Glutamatergic neuron (in vitro differentiated cells): ENCODE results near the gene TOMM20. TPM values are rescaled to one million over a fixed set of nuclear protein-coding genes. Genes with fewer than 3 reads are reported as not detected.

Source experiments
- DNase-seq: peaks from one replicate; pipeline ENCODE4 v3.0.0; 2022
- H3K27ac Mint-ChIP-seq: one replicate; pipeline ENCODE4 v1.8.0; 2020; ENCODE audit warnings: mild to moderate bottlenecking, mixed read lengths, inconsistent platforms; ENCODE audit not compliant: unreplicated experiment
- H3K27me3 Mint-ChIP-seq: one replicate; pipeline ENCODE4 v1.8.0; 2020; ENCODE audit warnings: mild to moderate bottlenecking, moderate library complexity, mixed read lengths, inconsistent platforms; ENCODE audit not compliant: unreplicated experiment
- H3K36me3 Mint-ChIP-seq: one replicate; pipeline ENCODE4 v1.8.0; 2020; ENCODE audit warnings: mild to moderate bottlenecking, mixed read lengths, inconsistent platforms; ENCODE audit not compliant: unreplicated experiment
- H3K4me1 Mint-ChIP-seq: one replicate; pipeline ENCODE4 v1.8.0; 2020; ENCODE audit warnings: mild to moderate bottlenecking, low read depth, mixed read lengths, inconsistent platforms; ENCODE audit not compliant: unreplicated experiment
- H3K4me3 Mint-ChIP-seq: one replicate; pipeline ENCODE4 v1.8.0; 2020; ENCODE audit warnings: mild to moderate bottlenecking, mixed read lengths, inconsistent platforms; ENCODE audit not compliant: unreplicated experiment
- H3K9me3 Mint-ChIP-seq: one replicate; pipeline ENCODE4 v1.8.0; 2020; ENCODE audit warnings: mild to moderate bottlenecking, moderate library complexity, mixed read lengths, inconsistent platforms; ENCODE audit not compliant: unreplicated experiment
- total RNA-seq: library from RNA; stranded (reverse); fragmentation: NEBNext Ultra II Directional; extraction: Animal tissue kit (Norgen Biotek cat#: 25700); gene quantifications from one replicate; pipeline ENCODE4 v1.2.1, GENCODE V29; 2021; ENCODE audit not compliant: unreplicated experiment
- TF ChIP-seq, protein P1 (sequence below): fragments of 200-600 bp; sonication (generic); IDR thresholded peaks from one replicate; pipeline ENCODE4 v1.5.0; 2021; ENCODE audit not compliant: partially characterized antibody, unreplicated experiment

Gene TOMM20
- total RNA-seq, 1 donor from 2014 or later: 166 TPM

DNA sequence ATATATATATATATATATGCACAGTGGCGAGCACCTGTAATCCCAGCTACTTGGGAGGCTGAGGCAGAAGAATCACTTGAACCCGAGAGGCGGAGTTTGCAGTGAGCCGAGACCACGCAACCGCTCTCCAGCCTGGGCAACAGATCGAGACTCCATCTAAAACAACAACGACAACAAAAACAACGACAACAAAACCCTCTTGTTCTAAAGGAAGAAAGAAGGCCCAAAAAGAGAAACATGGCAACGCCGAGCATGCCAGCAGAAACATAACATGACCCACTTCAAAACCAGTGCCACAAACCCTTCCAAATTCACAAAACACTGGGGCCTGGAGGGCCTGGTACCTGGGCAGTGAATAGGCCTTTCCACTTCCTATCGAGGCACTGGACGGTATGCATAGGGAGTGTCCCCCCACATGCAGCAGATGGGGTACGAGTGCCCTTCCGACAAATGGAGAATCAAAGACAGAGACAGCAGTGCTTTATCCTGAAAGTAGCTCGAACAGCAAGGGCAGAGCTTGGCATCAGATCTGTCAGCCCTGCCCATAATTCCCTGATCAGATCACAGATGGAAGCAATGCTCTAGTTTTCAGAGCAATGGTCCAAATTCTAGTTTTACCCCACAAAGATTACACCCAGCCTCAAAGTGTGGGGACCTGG, 52.0 kb downstream of the TOMM20 start:
- DNase-seq: no peak
- Mint-ChIP-seq H3K27me3 (peaks cover 5% of the 10 kb centered on the region), H3K36me3 (no peaks in the 10 kb centered on the region), H3K27ac (no peak overlapping the region), H3K9me3 (peaks cover 2% of the 10 kb centered on the region), H3K4me3 (no peak overlapping the region), H3K4me1 (peaks cover 16% of the 10 kb centered on the region)
- TF ChIP-seq, protein P1, sequence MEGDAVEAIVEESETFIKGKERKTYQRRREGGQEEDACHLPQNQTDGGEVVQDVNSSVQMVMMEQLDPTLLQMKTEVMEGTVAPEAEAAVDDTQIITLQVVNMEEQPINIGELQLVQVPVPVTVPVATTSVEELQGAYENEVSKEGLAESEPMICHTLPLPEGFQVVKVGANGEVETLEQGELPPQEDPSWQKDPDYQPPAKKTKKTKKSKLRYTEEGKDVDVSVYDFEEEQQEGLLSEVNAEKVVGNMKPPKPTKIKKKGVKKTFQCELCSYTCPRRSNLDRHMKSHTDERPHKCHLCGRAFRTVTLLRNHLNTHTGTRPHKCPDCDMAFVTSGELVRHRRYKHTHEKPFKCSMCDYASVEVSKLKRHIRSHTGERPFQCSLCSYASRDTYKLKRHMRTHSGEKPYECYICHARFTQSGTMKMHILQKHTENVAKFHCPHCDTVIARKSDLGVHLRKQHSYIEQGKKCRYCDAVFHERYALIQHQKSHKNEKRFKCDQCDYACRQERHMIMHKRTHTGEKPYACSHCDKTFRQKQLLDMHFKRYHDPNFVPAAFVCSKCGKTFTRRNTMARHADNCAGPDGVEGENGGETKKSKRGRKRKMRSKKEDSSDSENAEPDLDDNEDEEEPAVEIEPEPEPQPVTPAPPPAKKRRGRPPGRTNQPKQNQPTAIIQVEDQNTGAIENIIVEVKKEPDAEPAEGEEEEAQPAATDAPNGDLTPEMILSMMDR: no peak

DNA sequence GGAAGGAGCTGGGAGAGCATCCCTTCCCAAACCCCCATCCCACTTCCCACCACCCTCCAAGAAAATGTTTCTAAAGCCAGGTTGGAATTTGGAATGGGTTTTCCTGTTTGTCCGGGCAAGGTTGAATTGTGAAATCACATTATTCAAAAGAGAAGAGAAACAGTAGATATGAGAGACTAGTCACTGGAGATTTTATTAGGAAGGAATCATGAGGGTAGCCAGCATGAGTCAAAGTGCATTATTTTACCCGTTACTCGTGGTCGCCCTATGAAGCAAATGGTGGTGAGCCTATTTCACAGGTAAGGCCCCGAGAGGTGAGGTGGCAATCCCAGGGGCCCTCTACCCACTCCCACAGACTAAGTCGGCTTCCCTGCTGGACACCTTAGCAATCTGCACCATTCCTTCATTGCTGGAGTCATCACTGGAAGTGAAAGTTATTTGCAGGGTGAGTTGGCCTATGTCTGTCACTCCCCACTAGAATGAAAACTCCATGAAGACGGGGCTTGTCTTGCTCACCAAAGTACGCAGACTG, 52.8 kb downstream of the TOMM20 start:
- H3K9me3 Mint-ChIP-seq: peaks cover 2% of the 10 kb centered on the region
- H3K27me3 Mint-ChIP-seq: peaks cover 5% of the 10 kb centered on the region
- H3K4me1 Mint-ChIP-seq: peaks cover 16% of the 10 kb centered on the region
- H3K36me3 Mint-ChIP-seq: no peaks in the 10 kb centered on the region
- TF ChIP-seq, protein P1: no peak
- no peak for DNase-seq
- H3K4me3 Mint-ChIP-seq: no peak overlapping the region
- no peak overlapping the region for H3K27ac Mint-ChIP-seq

DNA sequence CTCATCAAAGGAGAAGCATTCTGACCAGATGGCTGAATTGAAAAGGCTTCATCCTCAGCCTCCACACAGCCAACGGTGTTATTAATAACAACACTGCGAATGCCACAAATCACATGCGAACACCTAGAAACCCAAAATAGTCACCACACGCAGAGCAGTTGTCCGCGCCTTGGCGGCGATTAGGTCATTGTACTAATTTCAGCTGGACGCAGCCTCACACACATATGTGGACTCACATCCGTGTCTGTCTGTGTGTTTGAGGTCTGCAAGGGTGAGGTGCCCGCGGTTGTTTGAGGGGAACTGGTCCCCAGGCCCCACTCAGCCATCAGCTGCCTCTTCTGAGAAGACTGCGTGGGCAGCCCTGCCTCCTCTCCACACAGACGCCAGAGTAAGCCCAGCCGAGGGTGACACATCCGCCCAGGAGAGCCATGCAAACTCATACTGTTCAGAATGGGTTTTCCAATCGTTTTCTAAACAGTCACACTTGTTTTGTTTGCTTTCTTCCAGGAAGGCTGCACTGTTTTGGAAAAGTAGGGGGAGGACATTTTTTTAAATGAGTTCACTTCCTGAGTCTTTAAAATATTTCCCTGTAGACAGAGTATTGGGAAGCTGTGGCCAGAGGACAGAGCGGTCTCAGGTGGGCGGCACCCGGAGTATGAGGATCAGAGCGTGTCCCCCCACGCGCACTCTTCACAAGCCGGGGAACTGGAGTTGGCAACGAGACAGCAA, 53.4 kb downstream of the TOMM20 start:
- Mint-ChIP-seq H3K4me1 (peaks cover 17% of the 10 kb centered on the region), H3K9me3 (peaks cover 1% of the 10 kb centered on the region), H3K27me3 (peaks cover 5% of the 10 kb centered on the region), H3K27ac (peak overlapping the region; percentile 64), H3K36me3 (no peaks in the 10 kb centered on the region), H3K4me3 (no peak overlapping the region)
- no peak for DNase-seq
- TF ChIP-seq, protein P1: no peak

DNA sequence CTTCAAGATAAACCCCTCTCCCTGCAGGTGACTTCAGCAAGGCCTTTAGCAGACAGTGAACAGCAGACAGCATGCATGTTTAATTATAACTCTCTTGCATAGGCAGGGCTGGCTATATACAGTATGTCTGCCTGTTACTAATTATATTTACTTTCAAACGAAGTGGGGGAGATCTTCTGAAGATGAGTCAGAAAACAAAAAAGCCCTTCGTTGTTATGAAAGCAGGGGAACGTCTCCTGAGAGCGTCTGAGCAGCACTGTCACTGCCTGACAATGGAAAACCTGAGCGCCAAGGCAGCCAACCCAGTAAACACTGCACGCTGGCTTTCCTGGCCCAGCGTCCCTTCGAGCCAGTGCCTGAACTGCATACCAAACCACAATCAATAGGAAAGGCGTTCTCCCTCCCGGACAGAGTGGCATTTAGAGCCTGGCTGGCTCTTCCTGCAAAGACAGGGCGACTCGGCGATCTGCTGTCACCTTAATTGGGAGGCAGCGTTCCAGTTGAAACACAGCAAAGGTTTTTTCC, 54.1 kb downstream of the TOMM20 start:
- peaks cover 19% of the 10 kb centered on the region for H3K4me1 Mint-ChIP-seq
- H3K9me3 Mint-ChIP-seq: no peaks in the 10 kb centered on the region
- peak overlapping the region; percentile 64 for H3K27ac Mint-ChIP-seq
- DNase-seq: peak; percentile 34
- no peaks in the 10 kb centered on the region for H3K36me3 Mint-ChIP-seq
- H3K4me3 Mint-ChIP-seq: no peak overlapping the region
- H3K27me3 Mint-ChIP-seq: peaks cover 5% of the 10 kb centered on the region
- TF ChIP-seq, protein P1: no peak
